HEK293T (cell line): Measurements from ENCODE around the gene PEX7.

Experiments used
- CTCF ChIA-PET: fragments of 350-600 bp; formaldehyde crosslinking; extraction: SDS; loops from one replicate; lab custom pipeline; 2021; ENCODE audit warnings: antibody characterized with exemption, inconsistent platforms; lab: Yijun Ruan, JAX
- POLR2A ChIA-PET: fragments of 350-600 bp; formaldehyde crosslinking; extraction: SDS; loops from one replicate; lab custom pipeline; 2020; ENCODE audit warnings: antibody characterized with exemption, inconsistent platforms; lab: Yijun Ruan, JAX
- DNase-seq: peaks from one replicate; pipeline ENCODE4 v3.0.0; 2012; ENCODE audit warnings: mixed read lengths; ENCODE audit errors: extremely low spot score
- ARNT ChIP-seq: fragments of 450-650 bp; IDR thresholded peaks from 2 replicates; pipeline ENCODE4 v1.6.1; 2017; ENCODE audit warnings: mild to moderate bottlenecking
- BHLHE40 ChIP-seq: fragments of 450-650 bp; IDR thresholded peaks from 2 replicates; pipeline ENCODE4 v1.6.1; 2016; ENCODE audit warnings: mild to moderate bottlenecking, moderate library complexity, borderline replicate concordance
- CTBP1 ChIP-seq: fragments of 450-650 bp; IDR thresholded peaks from 2 replicates; pipeline ENCODE4 v1.6.1; 2016; ENCODE audit warnings: borderline replicate concordance
- ELF4 ChIP-seq: fragments of 450-650 bp; IDR thresholded peaks from 2 replicates; pipeline ENCODE4 v1.6.1; 2017; ENCODE audit warnings: antibody characterized with exemption
- FOXA1 ChIP-seq: fragments of 450-650 bp; IDR thresholded peaks from 2 replicates; pipeline ENCODE4 v1.6.1; 2016; ENCODE audit warnings: mild to moderate bottlenecking
- FOXK2 ChIP-seq: fragments of 450-650 bp; IDR thresholded peaks from 2 replicates; pipeline ENCODE4 v1.6.1; 2016; ENCODE audit warnings: mild to moderate bottlenecking
- FOXM1 ChIP-seq: fragments of 450-650 bp; IDR thresholded peaks from 2 replicates; pipeline ENCODE4 v1.6.1; 2017; ENCODE audit warnings: mild to moderate bottlenecking, borderline replicate concordance
- HDGF ChIP-seq: fragments of 450-650 bp; IDR thresholded peaks from 2 replicates; pipeline ENCODE4 v1.6.1; 2017; ENCODE audit warnings: antibody characterized with exemption, borderline replicate concordance
- L3MBTL2 ChIP-seq: fragments of 450-650 bp; conservative IDR thresholded peaks from 2 replicates; pipeline ENCODE4 v1.6.1; 2016; ENCODE audit warnings: mild to moderate bottlenecking
- LEF1 ChIP-seq: fragments of 450-650 bp; IDR thresholded peaks from 2 replicates; pipeline ENCODE4 v1.6.1; 2017; ENCODE audit warnings: mild to moderate bottlenecking, borderline replicate concordance
- NFRKB ChIP-seq: fragments of 450-650 bp; IDR thresholded peaks from 2 replicates; pipeline ENCODE4 v1.6.1; 2016; ENCODE audit warnings: mild to moderate bottlenecking, moderate library complexity
- SP1 ChIP-seq: fragments of 450-650 bp; IDR thresholded peaks from 2 replicates; pipeline ENCODE4 v1.6.1; 2017
- SUZ12 ChIP-seq: fragments of 450-650 bp; IDR thresholded peaks from 2 replicates; pipeline ENCODE4 v1.6.1; 2016; ENCODE audit warnings: mild to moderate bottlenecking
- TARDBP ChIP-seq: fragments of 450-650 bp; IDR thresholded peaks from 2 replicates; pipeline ENCODE4 v1.6.1; 2016
- ZNF384 ChIP-seq: fragments of 450-650 bp; IDR thresholded peaks from 2 replicates; pipeline ENCODE4 v1.6.1; 2016
- TF ChIP-seq, protein P1 (sequence below): fragments of 450-650 bp; IDR thresholded peaks from 2 replicates; pipeline ENCODE4 v1.6.1; 2016

Gene PEX7

DNA sequence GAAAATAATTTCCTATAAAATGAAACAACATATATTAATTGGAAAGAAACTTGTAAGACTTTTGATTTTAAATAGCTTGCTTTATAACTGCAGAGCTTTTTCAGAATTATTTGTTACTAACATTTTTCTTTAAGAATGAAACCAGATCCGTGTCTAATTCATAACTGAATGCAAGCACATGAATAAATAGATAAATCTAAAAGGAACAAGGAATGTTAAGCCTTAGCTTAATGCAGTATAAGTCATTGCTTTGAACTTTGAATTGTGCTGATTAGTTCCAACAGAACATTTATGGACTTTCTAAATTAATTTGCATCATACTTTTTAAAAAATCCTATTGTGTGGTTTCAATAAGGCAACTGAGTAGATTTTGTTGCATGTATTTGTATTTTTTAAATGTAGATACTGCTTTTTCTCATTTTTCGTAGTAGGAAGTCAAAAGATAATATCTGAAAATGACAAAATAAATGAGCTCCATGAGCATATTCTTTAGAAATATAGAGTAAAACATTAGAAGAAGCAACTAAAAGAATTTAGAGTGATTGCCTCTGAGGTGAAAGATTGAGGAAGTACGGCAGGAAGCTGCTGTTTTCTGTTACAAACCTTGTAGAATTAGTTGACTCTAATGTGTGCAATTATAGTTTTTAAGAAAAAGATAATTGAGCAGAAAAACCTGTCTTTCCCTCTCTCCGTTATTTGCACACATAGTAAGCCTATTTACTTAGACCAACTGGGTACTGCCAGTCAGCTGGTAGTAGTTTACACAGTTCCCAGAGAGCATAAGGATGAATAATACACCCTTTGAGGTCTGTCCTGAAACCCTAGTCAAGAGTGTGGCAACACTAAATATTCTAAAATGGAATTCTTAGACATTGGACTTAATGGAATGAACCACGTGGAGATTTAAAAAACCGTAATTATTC lies 67.1 kb downstream of the PEX7 start:
- CTCF ChIA-PET: interaction anchor here (0.7 to 1.7 kb wide), 2 partner anchors 32 to 245 kb away, joined by 3 to 4 read pairs; no protein-coding TSS in a partner anchor
- no peak for DNase-seq
- POLR2A ChIA-PET: no interaction called here
- TF ChIP-seq, protein P1, sequence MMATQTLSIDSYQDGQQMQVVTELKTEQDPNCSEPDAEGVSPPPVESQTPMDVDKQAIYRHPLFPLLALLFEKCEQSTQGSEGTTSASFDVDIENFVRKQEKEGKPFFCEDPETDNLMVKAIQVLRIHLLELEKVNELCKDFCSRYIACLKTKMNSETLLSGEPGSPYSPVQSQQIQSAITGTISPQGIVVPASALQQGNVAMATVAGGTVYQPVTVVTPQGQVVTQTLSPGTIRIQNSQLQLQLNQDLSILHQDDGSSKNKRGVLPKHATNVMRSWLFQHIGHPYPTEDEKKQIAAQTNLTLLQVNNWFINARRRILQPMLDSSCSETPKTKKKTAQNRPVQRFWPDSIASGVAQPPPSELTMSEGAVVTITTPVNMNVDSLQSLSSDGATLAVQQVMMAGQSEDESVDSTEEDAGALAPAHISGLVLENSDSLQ: no peak
- TF ChIP-seq ARNT (no peak), BHLHE40 (no peak), TARDBP (no peak), SUZ12 (no peak), NFRKB (no peak), SP1 (no peak), CTBP1 (no peak), ELF4 (no peak), FOXA1 (no peak), ZNF384 (no peak), L3MBTL2 (no peak), LEF1 (no peak), HDGF (no peak), FOXM1 (no peak), FOXK2 (no peak)

DNA sequence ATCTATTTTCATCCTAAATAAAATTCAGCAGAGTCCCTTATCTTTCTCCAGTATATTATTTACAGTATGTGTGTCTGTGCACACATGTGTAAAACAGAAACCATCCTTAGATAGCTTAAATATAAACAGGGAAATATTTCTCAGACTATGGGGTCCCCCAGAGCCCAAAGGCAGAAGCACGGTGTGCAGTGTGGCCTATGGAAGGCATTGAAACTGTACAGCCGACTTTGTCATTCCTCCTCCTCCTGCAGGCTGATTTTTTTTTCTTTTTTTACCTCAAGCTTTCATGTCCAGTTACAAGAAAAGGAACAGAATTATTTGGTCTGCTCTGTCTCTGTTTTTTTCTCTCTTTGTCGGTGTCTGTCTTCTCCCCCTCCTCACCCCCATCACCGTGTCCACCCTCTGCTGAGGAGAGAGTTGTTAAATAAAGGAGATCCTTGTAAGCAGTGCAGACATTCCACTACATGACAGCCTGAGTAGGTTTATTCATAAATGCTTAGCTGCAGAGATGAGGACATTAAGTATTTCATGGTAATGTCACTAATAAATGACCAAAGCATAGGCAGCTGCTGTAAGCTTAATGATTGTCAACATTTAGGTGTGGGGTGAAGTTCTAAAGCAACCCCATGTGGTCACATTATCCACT lies 67.9 kb downstream of the PEX7 start:
- CTCF ChIA-PET: interaction anchor here (0.5 kb wide), 1 partner anchor 169 kb away, joined by 3 read pairs; no protein-coding TSS in a partner anchor

DNA sequence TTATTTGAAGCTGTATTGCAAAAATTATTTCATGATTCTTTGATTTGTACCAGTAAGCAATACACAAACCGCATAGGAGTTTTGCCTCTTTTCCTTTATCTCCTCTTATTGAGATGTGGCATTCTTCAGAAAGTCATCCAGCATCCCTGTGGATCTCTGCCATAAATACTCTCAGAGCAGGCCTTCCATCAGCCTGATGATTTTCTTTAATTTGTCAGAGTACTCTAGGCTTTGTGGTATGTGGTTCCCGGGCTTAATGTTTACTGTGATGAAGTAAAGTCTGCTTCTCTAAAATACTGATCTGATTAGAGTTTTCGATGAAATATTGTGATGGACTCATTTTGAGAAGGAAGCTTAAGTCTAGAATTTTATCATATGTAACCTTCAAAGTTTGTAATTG lies 68.6 kb downstream of the PEX7 start:
- no peak for DNase-seq
- TF ChIP-seq NFRKB (no peak), L3MBTL2 (no peak), TARDBP (no peak), LEF1 (no peak), BHLHE40 (no peak), SUZ12 (no peak), SP1 (no peak), ARNT (no peak)
- CTCF ChIA-PET: no interaction called here
- POLR2A ChIA-PET: no interaction called here

More for the DNA sequence above, 67.9 kb downstream of the PEX7 start:
- TF ChIP-seq FOXK2: no peak
- no peak for TF ChIP-seq BHLHE40
- no peak for TF ChIP-seq LEF1
- TF ChIP-seq ZNF384: no peak
- no peak for TF ChIP-seq ARNT
- TF ChIP-seq, protein P1: no peak
- TF ChIP-seq L3MBTL2: no peak
- TF ChIP-seq FOXA1: no peak
- no peak for TF ChIP-seq HDGF
- TF ChIP-seq NFRKB: no peak
- no peak for TF ChIP-seq ELF4
- TF ChIP-seq SUZ12: no peak
- TF ChIP-seq FOXM1: no peak
- no peak for TF ChIP-seq TARDBP
- TF ChIP-seq SP1: no peak
- no peak for DNase-seq
- POLR2A ChIA-PET: no interaction called here

DNA sequence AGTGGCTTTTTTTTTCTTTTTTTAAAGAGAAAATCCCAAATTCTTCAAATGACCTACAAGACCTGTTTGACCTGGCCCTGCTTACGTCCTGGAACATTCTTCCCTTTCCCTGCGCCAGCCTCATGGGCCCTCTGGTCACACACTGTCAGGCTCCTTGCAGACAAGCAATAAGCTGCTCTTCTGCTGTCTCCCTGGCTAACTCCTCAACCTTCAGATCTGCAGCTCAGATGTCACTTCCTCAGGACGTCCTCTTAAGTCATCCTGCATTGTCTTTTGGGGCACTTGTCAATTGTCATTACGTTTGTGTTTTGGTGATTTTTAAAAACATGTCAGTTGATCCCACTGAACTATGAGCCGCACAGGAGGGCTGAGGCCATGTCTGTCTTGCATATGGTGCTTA lies 70.8 kb downstream of the PEX7 start:
- POLR2A ChIA-PET: no interaction called here
- TF ChIP-seq CTBP1 (no peak), FOXM1 (no peak)
- no peak for DNase-seq
- CTCF ChIA-PET: no interaction called here

DNA sequence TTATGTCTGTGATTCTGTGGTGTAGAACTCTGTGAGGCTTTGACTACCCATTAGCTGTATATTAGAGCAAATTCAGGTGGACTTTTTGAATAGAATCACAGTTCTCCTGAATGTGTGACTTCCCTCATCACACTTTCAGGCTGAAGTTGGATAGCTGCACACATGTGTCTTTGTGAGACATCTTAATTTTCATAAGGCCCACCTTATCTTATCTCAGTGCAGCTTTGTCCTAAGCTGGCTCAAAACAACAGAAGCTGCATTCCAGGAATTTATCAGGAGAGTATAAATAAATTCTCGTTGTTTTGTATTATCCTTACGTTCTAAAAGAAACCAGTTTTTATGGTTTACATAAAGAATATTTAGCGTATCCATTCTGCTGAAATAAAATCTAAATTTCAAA lies 73.5 kb downstream of the PEX7 start:
- CTCF ChIA-PET: no interaction called here
- POLR2A ChIA-PET: no interaction called here
- no peak for DNase-seq

DNA sequence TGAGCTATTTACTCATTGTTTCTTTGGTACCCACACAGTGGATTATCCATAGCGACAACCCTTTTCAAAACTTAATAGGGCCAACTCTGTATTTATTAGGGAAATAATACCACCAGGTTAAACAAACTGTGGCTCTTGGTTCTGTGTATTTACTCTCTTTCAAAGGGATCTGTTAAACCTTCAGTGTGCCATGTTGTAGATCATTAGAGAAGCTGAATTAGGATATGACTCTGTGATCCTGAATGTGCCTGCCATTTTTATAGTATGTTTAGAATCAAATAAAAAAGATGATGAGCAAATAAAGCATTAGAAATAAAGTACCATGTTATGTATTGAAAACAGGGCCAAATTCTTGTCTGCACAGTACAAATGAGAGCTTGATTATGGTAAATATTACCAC lies 74.7 kb downstream of the PEX7 start:
- CTCF ChIA-PET: interaction anchor here (0.7 kb wide), 1 partner anchor 1211 kb away, joined by 3 read pairs; no protein-coding TSS in a partner anchor
- no peak for TF ChIP-seq SUZ12
- TF ChIP-seq FOXA1: no peak
- TF ChIP-seq CTBP1: no peak
- no peak for TF ChIP-seq SP1
- no peak for TF ChIP-seq ELF4
- TF ChIP-seq FOXK2: no peak
- no peak for TF ChIP-seq FOXM1
- TF ChIP-seq LEF1: no peak
- TF ChIP-seq BHLHE40: no peak
- no peak for TF ChIP-seq L3MBTL2
- TF ChIP-seq, protein P1: no peak
- no peak for TF ChIP-seq TARDBP
- no peak for TF ChIP-seq NFRKB
- TF ChIP-seq HDGF: no peak
- TF ChIP-seq ZNF384: no peak
- TF ChIP-seq ARNT: no peak
- POLR2A ChIA-PET: no interaction called here
- no peak for DNase-seq

More for the DNA sequence above, 73.5 kb downstream of the PEX7 start:
- TF ChIP-seq NFRKB (no peak), BHLHE40 (no peak), SUZ12 (no peak), SP1 (no peak), ARNT (no peak), L3MBTL2 (no peak)
- TF ChIP-seq, protein P1: no peak
